HT-29 (cell line): Measurements from ENCODE around the gene OTUB2. TPM values are rescaled to one million over a fixed set of nuclear protein-coding genes. Genes with fewer than 3 reads are reported as not detected.

ENCODE experiments used
- DNase-seq: peaks from one replicate; pipeline ENCODE4 v3.0.0-alpha.2; 2015; ENCODE audit warnings: low spot score
- total RNA-seq: library from RNA; depleted of rRNA; stranded (reverse); fragments of >200 nt; shearing (Covaris generic); gene quantifications from 2 replicates; pipeline ENCODE4 v1.2.3, GENCODE V29; 2014

OTUB2 gene
- total RNA-seq, 1 experiment from 2014 or later = 2.3 TPM

- DNase-seq = no peak
These were observed 5.1 kb upstream of the OTUB2 start for GRCh38 chr14:94021001-94021400.

GRCh38 chr14:94021416-94022157 is 4.6 kb upstream of the OTUB2 start:
- DNase-seq = no peak

GRCh38 chr14:94022532-94023411 is 3.4 kb upstream of the OTUB2 start:
- no peak for DNase-seq

GRCh38 chr14:94024549-94024948 is 1.6 kb upstream of the OTUB2 start:
- no peak for DNase-seq

GRCh38 chr14:94025720-94026119 is 420 bp upstream of the OTUB2 start:
- no peak for DNase-seq

- DNase-seq = no peak
These were observed 839 bp downstream of the OTUB2 start for GRCh38 chr14:94026889-94027469.

- peak; percentile 24 for DNase-seq
These were observed 1.7 kb downstream of the OTUB2 start for GRCh38 chr14:94027566-94028449.

GRCh38 chr14:94028450-94028826 is 2.3 kb downstream of the OTUB2 start:
- peak; percentile 57 for DNase-seq

GRCh38 chr14:94029265-94029664 is 3.1 kb downstream of the OTUB2 start:
- DNase-seq = no peak

GRCh38 chr14:94029671-94030203 is 3.6 kb downstream of the OTUB2 start:
- peak; percentile 43 for DNase-seq

GRCh38 chr14:94030571-94030970 is 4.4 kb downstream of the OTUB2 start:
- DNase-seq = no peak

GRCh38 chr14:94031161-94031882 is 5.2 kb downstream of the OTUB2 start:
- no peak for DNase-seq

GRCh38 chr14:94031883-94032279 is 5.7 kb downstream of the OTUB2 start:
- no peak for DNase-seq

- no peak for DNase-seq
These were observed 8.7 kb downstream of the OTUB2 start for GRCh38 chr14:94034886-94035285.

- DNase-seq = peak; percentile 87
These were observed 10.4 kb downstream of the OTUB2 start for GRCh38 chr14:94036313-94037167.

GRCh38 chr14:94037954-94038353 is 11.8 kb downstream of the OTUB2 start:
- DNase-seq = no peak

- no peak for DNase-seq
These were observed 12.4 kb downstream of the OTUB2 start for GRCh38 chr14:94038510-94038909.

GRCh38 chr14:94038921-94039629 is 12.9 kb downstream of the OTUB2 start:
- DNase-seq = no peak

- no peak for DNase-seq
These were observed 14.1 kb downstream of the OTUB2 start for GRCh38 chr14:94040247-94040646.
